ENCODE results near the gene MAGT1.
"Not testable (repeated sequence)": the region's sequence is repeated elsewhere in the genome, so short reads cannot be mapped to it uniquely, and the experiment has no call there.

- TF ChIP-seq GATA2 (CRISPR knock-in tag; IDR thresholded peaks at IDR 0.05); SMC3 (IDR thresholded peaks at IDR 0.05; ENCODE audit: low read depth, low read length); YY1 (IDR thresholded peaks at IDR 0.05; ENCODE audit: low read depth); JUND (IDR thresholded peaks at IDR 0.05); RXRA (IDR thresholded peaks at IDR 0.05; ENCODE audit: borderline replicate concordance, low read depth); POLR2AphosphoS5 (IDR thresholded peaks at IDR 0.05; ENCODE audit: low read depth, low read length); FOXM1 (IDR thresholded peaks at IDR 0.05; ENCODE audit: low read depth); CHD2 (IDR thresholded peaks at IDR 0.05; ENCODE audit: low read length, partially characterized antibody): not testable (repeated sequence)
These were observed 24.1 kb upstream of the MAGT1 start for GRCh38 chrX:77919370-77919769.
